GM19035 (cell line): Measurements from ENCODE around the gene ZNF133.
"Not testable (repeated sequence)": the region's sequence is repeated elsewhere in the genome, so short reads cannot be mapped to it uniquely, and the experiment has no call there.

Experiments
- ATAC-seq: cut with Tn5 transposase; IDR thresholded peaks from one replicate; pipeline ENCODE4 v1.9.1; 2021; ENCODE audit not compliant: unreplicated experiment

The ZNF133 gene

GRCh38 chr20:18284805-18285533, 3.4 kb upstream of the ZNF133 start:
- no peak for ATAC-seq

- ATAC-seq, result no peak
These were observed 797 bp upstream of the ZNF133 start for GRCh38 chr20:18287546-18287914.

GRCh38 chr20:18288749-18289267, 481 bp downstream of the ZNF133 start:
- no peak for ATAC-seq

- no peak for ATAC-seq
These were observed 979 bp downstream of the ZNF133 start for GRCh38 chr20:18289306-18289705.

- no peak for ATAC-seq
These were observed 11.0 kb downstream of the ZNF133 start for GRCh38 chr20:18299364-18299763.

GRCh38 chr20:18304618-18305017, 16.3 kb downstream of the ZNF133 start:
- no peak for ATAC-seq

- no peak for ATAC-seq
These were observed 19.0 kb downstream of the ZNF133 start for GRCh38 chr20:18307301-18307700.

GRCh38 chr20:18310051-18310450, 21.7 kb downstream of the ZNF133 start:
- ATAC-seq, result no peak

- ATAC-seq, result no peak
These were observed 22.3 kb downstream of the ZNF133 start for GRCh38 chr20:18310592-18310991.

GRCh38 chr20:18312723-18313122, 24.4 kb downstream of the ZNF133 start:
- no peak for ATAC-seq

GRCh38 chr20:18313411-18313810, 25.1 kb downstream of the ZNF133 start:
- ATAC-seq, result no peak

GRCh38 chr20:18314786-18315406, 26.6 kb downstream of the ZNF133 start:
- no peak for ATAC-seq

- ATAC-seq, result no peak
These were observed 27.8 kb downstream of the ZNF133 start for GRCh38 chr20:18316166-18316565.

GRCh38 chr20:18321316-18321715, 33.0 kb downstream of the ZNF133 start:
- no peak for ATAC-seq

- no peak for ATAC-seq
These were observed 33.9 kb downstream of the ZNF133 start for GRCh38 chr20:18321976-18322950.

- no peak for ATAC-seq
These were observed 35.4 kb downstream of the ZNF133 start for GRCh38 chr20:18323705-18324104.

- no peak for ATAC-seq
These were observed 36.3 kb downstream of the ZNF133 start for GRCh38 chr20:18324596-18325089.

- no peak for ATAC-seq
These were observed 38.7 kb downstream of the ZNF133 start for GRCh38 chr20:18326990-18327389.

GRCh38 chr20:18331694-18332093, 43.4 kb downstream of the ZNF133 start:
- no peak for ATAC-seq

- not testable (repeated sequence) for ATAC-seq
These were observed 61.4 kb downstream of the ZNF133 start for GRCh38 chr20:18349749-18350148.

- ATAC-seq, result no peak
These were observed 71.5 kb downstream of the ZNF133 start for GRCh38 chr20:18359854-18360253.
